Right atrium auricular region (tissue), 2 donors: ENCODE results near the gene KASH5. TPM values are rescaled to one million over a fixed set of nuclear protein-coding genes. Genes with fewer than 3 reads are reported as not detected.

ENCODE experiments used
- DNase-seq: peaks from one replicate; pipeline ENCODE4 v3.0.0-alpha.2; 2019; ENCODE audit warnings: low spot score
- H3K27ac ChIP-seq, 2 donors: fragments of 200-600 bp; sonication (generic); 1 replicate in 1 of 2; 2 replicates in 1 of 2; pipeline ENCODE4 v1.5.1; 2016 to 2019
- H3K27me3 ChIP-seq, 2 donors: fragments of 200-600 bp; sonication (generic); one replicate each; pipeline versions ENCODE4 v1.5.1 to v1.6.0; 2017 to 2019
- H3K36me3 ChIP-seq: fragments of 200-600 bp; sonication (generic); one replicate; pipeline ENCODE4 v1.5.1; 2016
- H3K4me1 ChIP-seq, 2 donors: fragments of 200-600 bp; sonication (generic); one replicate each; pipeline versions ENCODE4 v1.5.1 to v1.6.0; 2017 to 2019
- H3K4me3 ChIP-seq, 2 donors: fragments of 200-600 bp; sonication (generic); 1 replicate in 1 of 2; 2 replicates in 1 of 2; pipeline ENCODE4 v1.5.1; 2017 to 2019; ENCODE audit warnings: mild to moderate bottlenecking in 1 of 2, moderate library complexity in 1 of 2
- H3K9me3 ChIP-seq, 2 donors: fragments of 200-600 bp; sonication (generic); one replicate each; pipeline ENCODE4 v1.5.1; 2019
- total RNA-seq, 2 donors: library from RNA; depleted of rRNA; stranded (reverse); fragments of >200 nt; gene quantifications; one replicate each; pipeline ENCODE4 v1.1.0, GENCODE V29; 2016
- TF ChIP-seq, protein P1 (sequence below), 2 donors: fragments of 200-600 bp; sonication (generic); IDR thresholded peaks; one replicate each; pipeline ENCODE4 v1.5.1; 2019; ENCODE audit warnings: antibody characterized with exemption in 2 of 2

KASH5 gene
- total RNA-seq, 2 donors from 2014 or later: not detected

DNA sequence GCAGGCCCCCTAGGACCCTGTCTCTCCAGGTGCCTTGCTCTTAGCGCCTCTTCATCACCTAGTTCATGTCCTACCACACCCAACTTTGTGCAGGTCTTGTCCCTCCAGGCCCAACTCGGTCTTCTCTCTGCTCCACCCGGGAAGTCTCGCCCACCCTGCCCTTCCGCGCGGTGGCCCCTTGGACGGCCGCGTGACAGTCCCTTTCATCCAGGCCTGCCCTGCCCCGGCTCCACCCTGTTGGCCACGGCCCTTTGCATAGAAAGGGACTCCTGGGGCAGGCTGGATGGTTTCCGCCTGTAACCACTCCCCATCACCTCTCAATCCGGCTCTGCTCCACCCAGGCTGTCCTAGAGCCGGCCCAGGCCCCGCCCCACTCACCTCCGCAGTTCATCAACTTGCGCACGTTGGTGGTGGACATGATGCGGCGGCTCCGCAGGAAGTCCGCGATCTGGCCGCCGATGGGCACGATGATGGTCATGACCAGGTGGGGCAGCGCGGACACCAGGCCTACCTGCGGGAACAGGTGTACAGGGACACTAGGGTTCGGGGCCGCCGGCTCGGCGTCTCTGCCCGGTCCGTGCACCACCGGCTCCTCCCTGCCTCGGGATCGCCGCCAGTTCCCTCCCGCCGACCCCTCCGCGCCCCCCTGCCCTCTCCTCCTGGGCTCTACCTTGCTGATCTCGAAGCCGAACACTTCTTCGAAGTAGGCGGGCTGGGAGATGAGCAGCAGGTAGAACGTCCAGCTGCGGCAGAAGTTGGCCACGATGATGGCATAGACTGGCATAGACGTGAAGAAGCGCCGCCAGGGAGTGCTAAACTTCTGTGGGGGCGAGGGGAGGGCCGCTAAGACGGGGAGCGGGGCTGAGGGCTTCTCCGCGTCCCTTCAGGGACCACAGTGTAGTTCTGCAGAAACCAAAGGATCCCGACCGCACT, 44.4 kb downstream of the KASH5 start:
- H3K9me3 ChIP-seq: no peaks in the 10 kb centered on the region
- H3K36me3 ChIP-seq: no peaks in the 10 kb centered on the region
- no peak for DNase-seq
- H3K27ac ChIP-seq: no peak overlapping the region
- peaks cover 23 to 41% of the 10 kb centered on the region in 2 donors for H3K27me3 ChIP-seq
- no peak overlapping the region for H3K4me3 ChIP-seq
- H3K4me1 ChIP-seq: peaks cover 0 to 18% of the 10 kb centered on the region in 2 donors
- TF ChIP-seq, protein P1, sequence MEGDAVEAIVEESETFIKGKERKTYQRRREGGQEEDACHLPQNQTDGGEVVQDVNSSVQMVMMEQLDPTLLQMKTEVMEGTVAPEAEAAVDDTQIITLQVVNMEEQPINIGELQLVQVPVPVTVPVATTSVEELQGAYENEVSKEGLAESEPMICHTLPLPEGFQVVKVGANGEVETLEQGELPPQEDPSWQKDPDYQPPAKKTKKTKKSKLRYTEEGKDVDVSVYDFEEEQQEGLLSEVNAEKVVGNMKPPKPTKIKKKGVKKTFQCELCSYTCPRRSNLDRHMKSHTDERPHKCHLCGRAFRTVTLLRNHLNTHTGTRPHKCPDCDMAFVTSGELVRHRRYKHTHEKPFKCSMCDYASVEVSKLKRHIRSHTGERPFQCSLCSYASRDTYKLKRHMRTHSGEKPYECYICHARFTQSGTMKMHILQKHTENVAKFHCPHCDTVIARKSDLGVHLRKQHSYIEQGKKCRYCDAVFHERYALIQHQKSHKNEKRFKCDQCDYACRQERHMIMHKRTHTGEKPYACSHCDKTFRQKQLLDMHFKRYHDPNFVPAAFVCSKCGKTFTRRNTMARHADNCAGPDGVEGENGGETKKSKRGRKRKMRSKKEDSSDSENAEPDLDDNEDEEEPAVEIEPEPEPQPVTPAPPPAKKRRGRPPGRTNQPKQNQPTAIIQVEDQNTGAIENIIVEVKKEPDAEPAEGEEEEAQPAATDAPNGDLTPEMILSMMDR (IDR thresholded peaks at IDR 0.05): no peak

DNA sequence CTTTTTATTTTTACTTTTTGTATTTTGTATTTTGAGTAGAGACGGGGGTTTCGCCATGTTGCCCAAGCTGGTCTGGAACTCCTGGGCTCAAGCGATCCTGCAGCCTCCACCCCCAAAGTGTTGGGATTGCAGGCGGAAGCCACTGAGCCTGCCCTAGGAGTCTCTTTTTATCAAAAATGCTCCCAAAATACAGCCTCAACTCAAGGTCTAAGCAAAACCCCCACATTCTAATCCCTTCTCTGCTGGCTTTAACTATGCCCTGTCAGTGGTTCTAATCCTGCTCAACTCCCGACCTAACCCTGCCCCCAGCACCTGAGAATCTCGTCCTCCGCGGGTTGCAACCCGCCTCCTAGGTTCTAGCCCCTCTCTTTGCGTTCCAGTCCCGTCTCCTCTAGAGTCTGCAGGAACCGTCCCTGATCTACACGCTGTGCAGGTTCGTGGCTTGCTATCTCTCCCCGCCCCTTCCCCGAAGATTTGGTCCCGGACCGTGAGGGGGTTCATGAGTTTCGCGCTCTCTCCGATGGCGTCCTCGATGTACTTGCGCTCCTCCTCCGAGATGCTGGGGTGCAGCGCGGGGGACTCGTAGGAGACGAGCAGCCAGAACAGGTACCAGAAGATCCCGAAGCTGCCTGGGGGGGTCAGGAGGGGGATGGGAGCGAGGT, 45.3 kb downstream of the KASH5 start:
- no peak overlapping the region for H3K27ac ChIP-seq
- peaks cover 13 to 32% of the 10 kb centered on the region in 2 donors for H3K27me3 ChIP-seq
- no peaks in the 10 kb centered on the region for H3K36me3 ChIP-seq
- DNase-seq: no peak
- TF ChIP-seq, protein P1 (IDR thresholded peaks at IDR 0.05): no peak
- H3K4me3 ChIP-seq: no peak overlapping the region
- H3K9me3 ChIP-seq: no peaks in the 10 kb centered on the region
- peaks cover 0 to 11% of the 10 kb centered on the region in 2 donors for H3K4me1 ChIP-seq

DNA sequence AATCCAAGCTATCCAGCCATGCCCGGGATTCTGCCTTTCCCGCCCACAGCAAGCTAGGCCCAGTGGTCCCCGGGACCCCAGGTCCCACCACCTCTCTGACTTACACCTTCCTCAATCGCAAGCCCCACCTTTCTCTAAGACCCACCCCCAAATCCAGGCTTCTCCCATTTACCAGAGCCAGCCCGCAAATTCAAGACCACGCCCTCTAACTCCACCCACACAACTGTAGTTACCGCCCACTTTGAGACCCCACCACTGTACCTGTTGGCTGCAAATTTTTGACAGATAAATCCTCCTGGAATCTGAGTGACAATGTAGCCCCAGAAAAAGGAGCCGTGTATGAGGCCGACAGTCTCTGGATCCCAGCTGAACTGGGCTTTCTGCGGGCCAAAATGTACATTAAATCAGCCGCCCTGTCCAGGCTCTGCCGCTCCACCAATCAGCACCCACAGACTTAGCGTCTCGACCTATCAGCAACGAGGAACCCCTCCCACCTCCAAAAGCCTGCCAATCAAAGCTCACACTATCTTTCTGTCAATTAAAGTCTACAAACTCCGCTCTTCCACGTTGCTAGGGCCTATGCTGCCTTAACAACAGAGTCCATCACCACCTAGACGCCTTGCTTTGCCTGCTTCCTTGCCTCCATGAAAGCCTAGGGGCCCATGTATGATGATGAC, 47.0 kb downstream of the KASH5 start:
- DNase-seq: no peak
- TF ChIP-seq, protein P1 (IDR thresholded peaks at IDR 0.05): no peak
- no peaks in the 10 kb centered on the region for H3K36me3 ChIP-seq
- H3K9me3 ChIP-seq: no peaks in the 10 kb centered on the region
- no peak overlapping the region for H3K4me3 ChIP-seq
- H3K27ac ChIP-seq: no peak overlapping the region
- peaks cover 0 to 6% of the 10 kb centered on the region in 2 donors for H3K4me1 ChIP-seq
- peaks cover 10 to 23% of the 10 kb centered on the region in 2 donors for H3K27me3 ChIP-seq

DNA sequence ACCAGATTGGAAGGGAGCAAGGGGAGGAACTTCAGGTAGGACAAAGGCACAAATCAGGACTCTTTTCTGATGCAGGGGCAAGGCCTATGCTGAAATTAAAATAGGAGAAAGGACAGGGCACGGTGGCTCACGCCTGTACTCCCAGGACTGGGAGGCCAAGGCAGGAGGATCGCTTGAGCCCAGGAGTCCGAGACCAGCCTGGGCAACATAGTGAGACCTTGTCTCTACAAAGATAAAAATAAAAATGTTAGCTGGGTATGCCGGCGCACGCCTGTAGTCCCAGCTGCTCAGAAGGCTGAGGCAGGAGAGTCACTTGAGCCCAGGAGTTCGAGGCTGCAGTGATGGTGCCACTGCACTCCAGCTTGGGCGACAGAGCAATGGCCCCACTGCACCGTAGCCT, 47.6 kb downstream of the KASH5 start:
- Histone ChIP-seq H3K36me3 (no peaks in the 10 kb centered on the region), H3K27me3 (peaks cover 10 to 23% of the 10 kb centered on the region in 2 donors), H3K27ac (no peak overlapping the region), H3K9me3 (no peaks in the 10 kb centered on the region), H3K4me3 (no peak overlapping the region), H3K4me1 (peaks cover 0 to 6% of the 10 kb centered on the region in 2 donors)
- DNase-seq: no peak
- TF ChIP-seq, protein P1 (IDR thresholded peaks at IDR 0.05): no peak

DNA sequence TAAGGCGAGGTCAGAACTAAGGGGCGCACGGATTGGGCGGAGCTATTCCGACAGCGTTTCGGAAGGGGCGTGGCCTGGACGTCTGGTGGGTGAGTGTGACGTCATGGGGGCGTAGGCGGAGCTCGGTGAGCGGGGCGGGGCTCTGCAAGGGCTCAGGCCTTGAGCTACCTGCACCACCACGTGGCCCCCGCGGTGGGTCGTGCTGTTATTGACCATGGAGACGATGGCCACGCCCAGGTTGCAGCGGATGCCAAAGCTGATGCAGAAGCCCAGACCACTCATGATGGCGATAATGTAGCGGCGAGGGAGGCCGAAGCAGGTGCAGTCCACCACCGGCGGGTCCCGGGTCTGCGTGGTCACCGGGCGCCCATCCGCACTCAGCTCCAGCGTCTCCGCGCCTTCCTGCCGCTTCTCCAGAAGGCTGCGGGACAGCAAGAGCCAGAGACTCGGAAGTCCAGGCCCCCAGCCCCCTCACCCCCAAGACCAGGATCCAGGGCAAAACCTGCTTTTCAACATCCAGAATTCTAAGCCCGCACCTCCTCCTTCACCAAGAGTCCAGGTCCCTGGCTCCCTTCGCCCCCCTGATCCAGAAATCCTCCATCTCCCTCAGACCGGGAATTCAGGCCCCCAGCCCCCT, 48.5 kb downstream of the KASH5 start:
- no peak overlapping the region for H3K27ac ChIP-seq
- peaks cover 10 to 23% of the 10 kb centered on the region in 2 donors for H3K27me3 ChIP-seq
- TF ChIP-seq, protein P1 (IDR thresholded peaks at IDR 0.05): no peak
- H3K9me3 ChIP-seq: no peaks in the 10 kb centered on the region
- no peaks in the 10 kb centered on the region for H3K36me3 ChIP-seq
- H3K4me3 ChIP-seq: no peak overlapping the region
- DNase-seq: no peak
- H3K4me1 ChIP-seq: peaks cover 0 to 12% of the 10 kb centered on the region in 2 donors
